HG02884 (cell line): ENCODE measurements around the gene LRRC46.

Source experiments
- ATAC-seq: cut with Tn5 transposase; IDR thresholded peaks from one replicate; pipeline ENCODE4 v1.9.1; 2021; ENCODE audit warnings: mild to moderate bottlenecking, moderate library complexity; ENCODE audit not compliant: unreplicated experiment

The LRRC46 gene, protein sequence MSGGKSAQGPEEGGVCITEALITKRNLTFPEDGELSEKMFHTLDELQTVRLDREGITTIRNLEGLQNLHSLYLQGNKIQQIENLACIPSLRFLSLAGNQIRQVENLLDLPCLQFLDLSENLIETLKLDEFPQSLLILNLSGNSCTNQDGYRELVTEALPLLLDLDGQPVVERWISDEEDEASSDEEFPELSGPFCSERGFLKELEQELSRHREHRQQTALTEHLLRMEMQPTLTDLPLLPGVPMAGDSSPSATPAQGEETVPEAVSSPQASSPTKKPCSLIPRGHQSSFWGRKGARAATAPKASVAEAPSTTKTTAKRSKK

GRCh38 chr17:47831003-47831933 is at the start of gene LRRC46, which contains the start of gene MRPL10:
TSS of gene LRRC46 (plus strand) at chr17:47831670. CDS start at chr17:47831990, 320 bp downstream.
TSS of gene MRPL10 (minus strand) at chr17:47831541. CDS start at chr17:47831511, 30 bp downstream.
- peak; percentile 79 for ATAC-seq

- ATAC-seq = no peak
Measured at GRCh38 chr17:47785538-47786123, 45.8 kb upstream of the LRRC46 start.

- no peak for ATAC-seq
Measured at GRCh38 chr17:47789611-47790561, 41.6 kb upstream of the LRRC46 start.

- no peak for ATAC-seq
Measured at GRCh38 chr17:47791025-47791424, 40.4 kb upstream of the LRRC46 start.

DNA sequence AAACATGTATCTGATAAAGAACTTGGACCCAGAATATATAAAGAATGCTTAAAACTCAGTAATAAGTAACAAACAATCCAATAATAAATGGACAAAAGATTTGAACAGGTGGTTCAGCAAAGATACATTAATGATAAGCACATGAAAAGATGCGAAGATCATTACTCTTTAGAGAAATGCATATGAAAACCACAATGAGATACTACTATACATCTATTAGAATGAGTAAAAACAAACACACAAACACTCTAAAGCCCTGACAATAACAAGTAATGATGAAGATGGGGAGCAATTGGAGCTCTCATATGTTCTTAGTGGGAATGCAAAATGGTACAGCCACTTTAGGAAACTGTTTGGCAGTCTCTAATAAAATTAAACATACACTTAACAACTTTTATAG is 39.0 kb upstream of the LRRC46 start:
- ATAC-seq = no peak

DNA sequence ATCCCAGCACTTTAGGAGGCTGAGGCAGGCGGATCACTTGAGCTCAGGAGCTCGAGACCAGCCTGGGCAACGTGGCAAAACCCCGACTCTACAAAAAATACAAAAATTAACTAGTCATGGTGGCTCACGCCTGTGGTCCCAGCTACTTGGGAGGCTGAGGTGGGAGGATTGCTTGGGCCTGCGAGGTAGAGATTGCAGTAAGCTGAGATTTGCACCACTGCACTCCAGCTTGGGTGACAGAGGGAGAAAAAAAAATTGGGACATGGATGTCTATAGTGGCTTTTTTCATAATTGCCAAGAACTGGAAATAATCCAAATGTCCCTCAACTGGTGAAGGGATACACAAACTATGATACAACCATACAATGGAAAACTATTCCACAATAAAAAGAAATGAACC is 38.5 kb upstream of the LRRC46 start:
- ATAC-seq = no peak

DNA sequence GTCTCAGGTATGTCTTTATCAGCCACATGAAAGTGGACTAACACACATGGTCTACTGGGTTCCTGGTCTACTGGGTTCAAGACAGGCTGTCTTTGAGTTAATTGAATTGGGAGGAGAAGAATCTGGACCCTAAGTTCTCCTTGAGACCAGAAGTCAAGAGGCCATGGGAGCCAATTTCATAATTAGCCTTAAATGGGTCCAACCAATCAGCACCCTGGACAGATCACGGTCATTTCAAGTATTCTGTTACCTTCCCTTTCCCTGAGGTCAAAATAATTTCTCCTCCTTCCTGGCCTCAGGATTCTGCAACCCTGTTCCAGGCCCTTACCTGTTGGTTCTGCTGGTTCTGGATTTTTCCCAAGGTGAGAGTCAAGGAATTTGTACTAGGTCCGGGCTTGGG is 33.7 kb upstream of the LRRC46 start:
- no peak for ATAC-seq

DNA sequence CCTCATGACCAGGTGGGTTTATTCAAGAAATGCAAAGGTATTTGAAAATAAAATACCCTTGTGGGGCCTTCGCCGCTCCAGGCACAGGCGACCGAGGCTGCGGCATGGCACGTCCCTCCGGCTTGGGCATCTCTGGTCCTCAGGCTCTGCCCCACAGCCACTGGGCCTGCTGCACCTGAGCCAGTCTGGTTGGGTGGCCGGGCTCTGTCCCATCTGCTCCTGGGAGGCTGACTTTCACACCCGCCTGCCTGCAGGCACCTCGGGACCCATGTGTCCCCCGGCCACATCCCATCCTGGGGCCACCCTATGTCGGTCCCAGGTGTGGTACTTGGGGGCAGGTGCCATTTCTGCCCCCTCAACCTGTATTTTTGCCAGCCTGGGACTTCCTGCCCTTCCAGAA is 30.8 kb upstream of the LRRC46 start:
- ATAC-seq = no peak

- ATAC-seq = no peak
Measured at GRCh38 chr17:47801176-47801765, 30.2 kb upstream of the LRRC46 start.

- ATAC-seq = no peak
Measured at GRCh38 chr17:47801906-47802305, 29.6 kb upstream of the LRRC46 start.

GRCh38 chr17:47802341-47803022 is 29.0 kb upstream of the LRRC46 start:
- ATAC-seq = no peak

DNA sequence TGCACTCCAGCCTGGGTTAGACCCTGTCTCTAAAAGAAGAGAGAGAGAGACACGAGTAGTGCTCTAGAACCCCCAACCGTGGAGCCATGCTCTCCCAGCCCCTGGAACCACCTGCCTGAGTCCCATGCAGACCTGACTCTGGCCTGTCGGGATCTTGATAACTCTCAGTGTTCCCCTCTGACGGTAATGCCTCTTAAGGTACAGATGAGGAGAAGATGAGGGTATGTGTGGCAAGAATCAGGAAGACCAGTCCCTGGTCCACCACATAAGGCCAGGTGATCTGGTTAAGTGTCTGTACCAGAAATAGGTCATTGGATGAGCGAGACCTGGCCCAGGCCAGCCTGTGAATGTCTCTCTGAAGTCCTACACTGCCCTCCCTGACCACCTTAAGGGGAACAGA is 28.3 kb upstream of the LRRC46 start:
- ATAC-seq = no peak

GRCh38 chr17:47803751-47804150 is 27.7 kb upstream of the LRRC46 start:
- ATAC-seq = no peak

- ATAC-seq = no peak
Measured at GRCh38 chr17:47804461-47804860, 27.0 kb upstream of the LRRC46 start.

- ATAC-seq = no peak
Measured at GRCh38 chr17:47806026-47806912, 25.2 kb upstream of the LRRC46 start.

DNA sequence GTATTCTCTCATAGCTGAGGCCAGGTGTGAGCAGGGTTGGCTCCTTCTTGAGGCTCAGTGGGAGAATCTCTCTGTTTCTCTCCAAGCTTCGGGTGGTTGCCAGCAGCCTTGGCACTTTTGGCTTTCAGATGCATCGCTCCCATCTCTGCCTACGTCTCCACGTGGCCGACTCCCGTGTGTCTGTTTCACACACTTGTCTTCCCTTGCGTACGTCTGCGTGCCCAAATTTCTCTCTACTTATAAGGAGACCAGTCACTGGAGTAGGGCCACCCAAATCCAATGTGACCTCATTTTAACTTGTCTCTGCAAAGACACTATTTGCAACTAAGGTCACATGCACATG is 24.6 kb upstream of the LRRC46 start:
- ATAC-seq = no peak

- ATAC-seq = no peak
Measured at GRCh38 chr17:47807421-47807820, 24.0 kb upstream of the LRRC46 start.

GRCh38 chr17:47808036-47808829 is 23.2 kb upstream of the LRRC46 start:
- ATAC-seq = no peak
